RWPE1 (cell line): ENCODE measurements around the gene SUOX.
"Not testable (repeated sequence)": the region's sequence is repeated elsewhere in the genome, so short reads cannot be mapped to it uniquely, and the experiment has no call there.

Experiments used
- CTCF ChIA-PET: fragments of 350-600 bp; sonication (Branson Sonifier 250); formaldehyde crosslinking; extraction: SDS; loops from one replicate; lab custom pipeline; 2021; lab: Yijun Ruan, JAX
- POLR2A ChIA-PET: fragments of 400-600 bp; formaldehyde crosslinking; extraction: SDS; loops from one replicate; lab custom pipeline; 2020; ENCODE audit warnings: antibody characterized with exemption; ENCODE audit not compliant: low non-redundant PET; lab: Yijun Ruan, JAX
- DNase-seq: peaks from one replicate; pipeline ENCODE4 v3.0.0; 2012; ENCODE audit warnings: low spot score
- H3K27ac ChIP-seq: fragments of 450-650 bp; 2 replicates; pipeline ENCODE4 v1.5.1; 2017
- TF ChIP-seq, protein P1 (sequence below): fragments of 450-650 bp; conservative IDR thresholded peaks from 2 replicates; pipeline ENCODE4 v1.5.1; 2017; ENCODE audit warnings: low read depth, mild to moderate bottlenecking

The SUOX gene

GRCh38 chr12:55982319-55982936, 14.6 kb upstream of the SUOX start:
- POLR2A ChIA-PET, result no interaction called here
- H3K27ac ChIP-seq, result no peak overlapping the region
- DNase-seq, result no peak
- TF ChIP-seq, protein P1, sequence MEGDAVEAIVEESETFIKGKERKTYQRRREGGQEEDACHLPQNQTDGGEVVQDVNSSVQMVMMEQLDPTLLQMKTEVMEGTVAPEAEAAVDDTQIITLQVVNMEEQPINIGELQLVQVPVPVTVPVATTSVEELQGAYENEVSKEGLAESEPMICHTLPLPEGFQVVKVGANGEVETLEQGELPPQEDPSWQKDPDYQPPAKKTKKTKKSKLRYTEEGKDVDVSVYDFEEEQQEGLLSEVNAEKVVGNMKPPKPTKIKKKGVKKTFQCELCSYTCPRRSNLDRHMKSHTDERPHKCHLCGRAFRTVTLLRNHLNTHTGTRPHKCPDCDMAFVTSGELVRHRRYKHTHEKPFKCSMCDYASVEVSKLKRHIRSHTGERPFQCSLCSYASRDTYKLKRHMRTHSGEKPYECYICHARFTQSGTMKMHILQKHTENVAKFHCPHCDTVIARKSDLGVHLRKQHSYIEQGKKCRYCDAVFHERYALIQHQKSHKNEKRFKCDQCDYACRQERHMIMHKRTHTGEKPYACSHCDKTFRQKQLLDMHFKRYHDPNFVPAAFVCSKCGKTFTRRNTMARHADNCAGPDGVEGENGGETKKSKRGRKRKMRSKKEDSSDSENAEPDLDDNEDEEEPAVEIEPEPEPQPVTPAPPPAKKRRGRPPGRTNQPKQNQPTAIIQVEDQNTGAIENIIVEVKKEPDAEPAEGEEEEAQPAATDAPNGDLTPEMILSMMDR, result no peak
- CTCF ChIA-PET, result interaction anchor here (0.6 to 0.7 kb wide), 2 partner anchors 9 to 14 kb away, joined by 3 to 4 read pairs; no protein-coding TSS in a partner anchor

DNA sequence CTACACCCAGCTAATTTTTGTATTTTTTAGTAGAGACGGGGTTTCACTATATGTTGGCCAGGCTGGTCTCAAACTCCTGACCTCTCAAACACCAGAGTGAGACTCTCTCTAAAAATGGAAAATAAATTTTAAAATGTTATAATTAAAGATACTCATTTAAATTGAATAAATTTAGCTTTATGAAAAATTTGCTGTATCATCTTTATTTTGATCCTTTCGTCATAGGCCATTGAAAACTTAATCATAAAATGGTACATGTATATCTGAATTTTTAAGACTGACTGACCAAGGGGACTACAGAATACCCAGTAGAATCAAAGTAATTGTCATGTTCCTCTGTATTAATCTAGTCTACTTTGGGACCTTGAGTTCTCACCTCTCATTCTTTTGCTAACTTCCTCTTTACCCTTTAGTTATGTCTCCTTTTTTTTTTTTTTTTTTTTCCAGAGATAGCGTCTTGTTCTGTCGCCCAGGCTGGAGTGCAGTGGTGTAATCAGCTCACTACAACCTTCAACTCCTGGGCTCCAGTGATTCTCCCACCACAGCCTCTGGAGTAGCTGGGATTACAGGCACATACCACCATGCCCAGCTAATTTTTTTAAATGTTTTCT, 13.7 kb upstream of the SUOX start:
- TF ChIP-seq, protein P1, result no peak
- ChIA-PET CTCF (no interaction called here), POLR2A (interaction anchor here (0.6 kb wide), 1 partner anchor 1522 kb away, joined by 7 read pairs; no protein-coding TSS in a partner anchor)
- DNase-seq, result no peak
- H3K27ac ChIP-seq, result no peak overlapping the region; the same call in 1 of the 2 replicates

GRCh38 chr12:55984861-55985260, 12.2 kb upstream of the SUOX start:
- CTCF ChIA-PET, result interaction anchor here (0.6 to 1.8 kb wide), 2 partner anchors 11 to 48 kb away, joined by 3 to 6 read pairs; no protein-coding TSS in a partner anchor
- H3K27ac ChIP-seq, result no peak overlapping the region
- DNase-seq, result no peak
- POLR2A ChIA-PET, result no interaction called here
- TF ChIP-seq, protein P1, result no peak

GRCh38 chr12:55985341-55985740, 11.7 kb upstream of the SUOX start:
- ChIA-PET CTCF (interaction anchor here (1.8 kb wide), 1 partner anchor 10 kb away, joined by 6 read pairs; no protein-coding TSS in a partner anchor), POLR2A (no interaction called here)
- H3K27ac ChIP-seq, result no peak overlapping the region
- DNase-seq, result no peak
- TF ChIP-seq, protein P1, result no peak

DNA sequence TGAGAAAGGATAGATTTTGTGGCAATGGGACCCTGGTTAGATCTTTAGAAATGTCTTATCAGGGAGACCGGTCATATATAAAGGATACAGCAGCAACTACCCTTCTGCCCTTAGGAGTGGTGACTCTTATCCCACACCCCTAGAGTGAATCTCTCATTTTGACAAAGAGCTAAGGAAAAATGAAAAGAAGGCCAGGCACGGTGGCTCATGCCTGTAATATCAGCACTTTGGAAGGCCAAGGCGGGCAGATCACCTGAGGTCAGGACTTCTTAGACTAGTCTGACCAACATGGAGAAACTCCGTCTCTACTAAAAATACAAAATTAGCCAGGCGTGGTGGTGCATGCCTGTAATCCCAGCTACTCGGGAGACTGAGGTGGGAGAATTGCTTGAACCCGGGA, 11.1 kb upstream of the SUOX start:
- POLR2A ChIA-PET, DNase-seq, H3K27ac ChIP-seq: not testable (repeated sequence)
- CTCF ChIA-PET, result interaction anchor here (0.7 to 1.8 kb wide), 2 partner anchors 10 to 29 kb away, joined by 3 to 6 read pairs; no protein-coding TSS in a partner anchor

GRCh38 chr12:55991110-55991509, 6.0 kb upstream of the SUOX start:
- DNase-seq, result no peak
- no peak overlapping the region for H3K27ac ChIP-seq
- TF ChIP-seq, protein P1, result no peak
- CTCF ChIA-PET, result interaction anchor here (0.6 kb wide), 1 partner anchor 9 kb away, joined by 3 read pairs; no protein-coding TSS in a partner anchor
- POLR2A ChIA-PET, result interaction anchor here (0.9 kb wide), 1 partner anchor 17 kb away, joined by 3 read pairs; no protein-coding TSS in a partner anchor
